GM23248 (cell line): ENCODE data around the gene OR3A2. TPM values are rescaled to one million over a fixed set of nuclear protein-coding genes. Genes with fewer than 3 reads are reported as not detected.

Experiments
- polyA plus RNA-seq: library from polyadenylated mRNA; unstranded; fragments of >200 nt; fragmentation: Nextera tagmentation; extraction: Ambion mirVana; gene quantifications from 2 replicates; pipeline ENCODE4 v1.2.1, GENCODE V29; 2016
- small RNA-seq: library from RNA; depleted of rRNA; stranded (forward); fragments of <200 nt; gene quantifications from one replicate; pipeline ENCODE3, GENCODE V24; 2014; ENCODE audit warnings: low read depth, low replicate concordance
- total RNA-seq: library from RNA; depleted of rRNA; stranded (reverse); fragments of >200 nt; shearing (Covaris generic); gene quantifications from 2 replicates; pipeline ENCODE4 v1.2.3, GENCODE V29; 2014; rRNA removed

Gene OR3A2
- total and polyA plus RNA-seq, 2 experiments from 2014 or later: not detected

Small RNAs within 50 kb of the gene (small RNA-seq; reads per million reads assigned to genes)
- not detected for gene OR1AC1P

Other genes starting within 250 kb of the OR3A2 start
- gene OR1A2, start 188.8 kb downstream of the OR3A2 start, total RNA-seq: not detected in 2 replicates
- gene OR1A2, start 188.8 kb downstream of the OR3A2 start, polyA plus RNA-seq: not detected in 2 replicates
- not detected in 2 replicates for gene OR1A1, start 178.6 kb downstream of the OR3A2 start, total RNA-seq
- gene OR1A1, start 178.6 kb downstream of the OR3A2 start, polyA plus RNA-seq: not detected in 2 replicates
- not detected in 2 replicates for gene OR3A1, start 87.9 kb downstream of the OR3A2 start, total RNA-seq
- not detected in 2 replicates for gene OR3A1, start 87.9 kb downstream of the OR3A2 start, polyA plus RNA-seq
- gene OR1E1, start 12.1 kb upstream of the OR3A2 start, total RNA-seq: not detected in 2 replicates
- not detected in 2 replicates for gene OR1E1, start 12.1 kb upstream of the OR3A2 start, polyA plus RNA-seq
- not detected in 2 replicates for gene OR3A3, start 25.1 kb upstream of the OR3A2 start, total RNA-seq
- gene OR3A3, start 25.1 kb upstream of the OR3A2 start, polyA plus RNA-seq: not detected in 2 replicates
- not detected in 2 replicates for gene OR1E2, start 47.5 kb upstream of the OR3A2 start, total RNA-seq
- gene OR1E2, start 47.5 kb upstream of the OR3A2 start, polyA plus RNA-seq: not detected in 2 replicates
- not detected in 2 replicates for gene SPATA22, start 85.5 kb upstream of the OR3A2 start, total RNA-seq
- gene SPATA22, start 85.5 kb upstream of the OR3A2 start, polyA plus RNA-seq: not detected in 2 replicates
- gene ASPA, start 89.7 kb upstream of the OR3A2 start, total RNA-seq: 0.63 TPM in 1 of 2 replicates, not detected in the other
- 0.16 TPM in 2 replicates for gene ASPA, start 89.7 kb upstream of the OR3A2 start, polyA plus RNA-seq
- gene TRPV3, start 171.5 kb upstream of the OR3A2 start, total RNA-seq: 0.89 and 1.1 TPM in 2 replicates
- gene TRPV3, start 171.5 kb upstream of the OR3A2 start, polyA plus RNA-seq: 0.35 and 0.41 TPM in 2 replicates
- 0.86 and 1.5 TPM in 2 replicates for gene TRPV1, start 223.1 kb upstream of the OR3A2 start, total RNA-seq
- 0.78 and 0.89 TPM in 2 replicates for gene TRPV1, start 223.1 kb upstream of the OR3A2 start, polyA plus RNA-seq
- gene SHPK, start 249.9 kb upstream of the OR3A2 start, total RNA-seq: 5.8 and 7.0 TPM in 2 replicates
- gene SHPK, start 249.9 kb upstream of the OR3A2 start, polyA plus RNA-seq: 3.1 and 4.2 TPM in 2 replicates